ENCODE data around the gene CHRNA7. TPM values are rescaled to one million over a fixed set of nuclear protein-coding genes. Genes with fewer than 3 reads are reported as not detected.
"Not testable (repeated sequence)": the region's sequence is repeated elsewhere in the genome, so short reads cannot be mapped to it uniquely, and the experiment has no call there.

CHRNA7 gene
- total RNA-seq, 6 experiments from 2014 or later = 0.35 to 0.39 TPM; not detected in 4

DNA sequence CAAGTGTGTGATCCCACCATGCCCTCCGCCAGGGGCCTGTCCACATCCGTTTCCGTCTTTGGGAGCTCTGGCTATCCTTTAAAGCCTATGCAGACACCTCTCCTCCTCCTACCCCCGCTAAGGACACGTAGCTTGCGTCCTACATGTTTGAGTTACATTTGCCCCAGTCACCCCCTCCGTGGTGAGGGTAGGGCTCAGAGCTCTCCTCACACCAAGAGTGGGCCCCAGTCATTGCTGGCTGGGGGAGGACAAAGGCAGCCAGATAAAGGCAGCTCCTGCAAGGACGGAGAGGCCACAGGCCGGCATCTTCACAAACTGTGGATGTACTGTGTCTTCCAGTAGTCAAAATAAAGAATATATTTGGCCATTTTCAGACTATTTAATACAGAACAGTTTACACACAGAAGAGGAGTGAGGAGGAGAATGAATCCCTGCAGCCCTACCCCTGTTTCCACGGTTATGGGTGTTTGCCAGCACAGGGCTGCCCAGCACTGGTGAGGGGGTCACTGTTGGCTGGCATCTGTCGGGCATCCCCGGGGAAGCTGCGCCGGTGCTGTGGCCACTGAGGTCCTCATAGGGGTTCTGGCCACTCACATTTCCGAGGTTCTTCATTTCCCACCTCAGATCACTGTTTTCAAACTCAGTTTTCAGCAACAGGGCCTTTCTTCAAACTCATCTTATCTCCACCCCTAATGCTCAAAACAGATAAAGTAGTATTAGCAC lies 118.7 kb downstream of the CHRNA7 start:
- H3K4me3 ChIP-seq = no peak overlapping the region
- no peaks in the 10 kb centered on the region for H3K27me3 ChIP-seq
- ATAC-seq = no peak
- intact Hi-C loops (cut with DNase I) = no loop called here
- no peaks in the 10 kb centered on the region for H3K4me1 ChIP-seq
- H3K36me3 ChIP-seq = no peaks in the 10 kb centered on the region
- H3K9me3 ChIP-seq = no peaks in the 10 kb centered on the region
- no peak for TF ChIP-seq POLR2A (IDR thresholded peaks at IDR 0.05)
- TF ChIP-seq, protein P1, sequence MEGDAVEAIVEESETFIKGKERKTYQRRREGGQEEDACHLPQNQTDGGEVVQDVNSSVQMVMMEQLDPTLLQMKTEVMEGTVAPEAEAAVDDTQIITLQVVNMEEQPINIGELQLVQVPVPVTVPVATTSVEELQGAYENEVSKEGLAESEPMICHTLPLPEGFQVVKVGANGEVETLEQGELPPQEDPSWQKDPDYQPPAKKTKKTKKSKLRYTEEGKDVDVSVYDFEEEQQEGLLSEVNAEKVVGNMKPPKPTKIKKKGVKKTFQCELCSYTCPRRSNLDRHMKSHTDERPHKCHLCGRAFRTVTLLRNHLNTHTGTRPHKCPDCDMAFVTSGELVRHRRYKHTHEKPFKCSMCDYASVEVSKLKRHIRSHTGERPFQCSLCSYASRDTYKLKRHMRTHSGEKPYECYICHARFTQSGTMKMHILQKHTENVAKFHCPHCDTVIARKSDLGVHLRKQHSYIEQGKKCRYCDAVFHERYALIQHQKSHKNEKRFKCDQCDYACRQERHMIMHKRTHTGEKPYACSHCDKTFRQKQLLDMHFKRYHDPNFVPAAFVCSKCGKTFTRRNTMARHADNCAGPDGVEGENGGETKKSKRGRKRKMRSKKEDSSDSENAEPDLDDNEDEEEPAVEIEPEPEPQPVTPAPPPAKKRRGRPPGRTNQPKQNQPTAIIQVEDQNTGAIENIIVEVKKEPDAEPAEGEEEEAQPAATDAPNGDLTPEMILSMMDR (IDR thresholded peaks at IDR 0.05) = no peak
- DNase-seq = no peak
- 66% methylated on average over 10 of the region's 15 CpGs for WGBS (ENCODE audit: insufficient coverage, low coverage, low lambda C conversion rate, missing lambda C conversion rate)
- H3K27ac ChIP-seq = no peak overlapping the region

GRCh38 chr15:32152574-32152973 lies 122.3 kb downstream of the CHRNA7 start:
- no peak overlapping the region for H3K27ac ChIP-seq
- DNase-seq (no peak), ATAC-seq (no peak)
- no peaks in the 10 kb centered on the region for H3K27me3 ChIP-seq
- intact Hi-C loops (cut with DNase I) = no loop called here
- H3K4me1 ChIP-seq = no peaks in the 10 kb centered on the region
- no peaks in the 10 kb centered on the region for H3K36me3 ChIP-seq
- no peak overlapping the region for H3K4me3 ChIP-seq
- H3K9me3 ChIP-seq = no peaks in the 10 kb centered on the region
- WGBS (ENCODE audit: insufficient coverage, low coverage, low lambda C conversion rate, missing lambda C conversion rate) = 40% methylated on average over 1 of the region's 1 CpG
- TF ChIP-seq, protein P1 (IDR thresholded peaks at IDR 0.05) = no peak
- no peak for TF ChIP-seq POLR2A (IDR thresholded peaks at IDR 0.05)

DNA sequence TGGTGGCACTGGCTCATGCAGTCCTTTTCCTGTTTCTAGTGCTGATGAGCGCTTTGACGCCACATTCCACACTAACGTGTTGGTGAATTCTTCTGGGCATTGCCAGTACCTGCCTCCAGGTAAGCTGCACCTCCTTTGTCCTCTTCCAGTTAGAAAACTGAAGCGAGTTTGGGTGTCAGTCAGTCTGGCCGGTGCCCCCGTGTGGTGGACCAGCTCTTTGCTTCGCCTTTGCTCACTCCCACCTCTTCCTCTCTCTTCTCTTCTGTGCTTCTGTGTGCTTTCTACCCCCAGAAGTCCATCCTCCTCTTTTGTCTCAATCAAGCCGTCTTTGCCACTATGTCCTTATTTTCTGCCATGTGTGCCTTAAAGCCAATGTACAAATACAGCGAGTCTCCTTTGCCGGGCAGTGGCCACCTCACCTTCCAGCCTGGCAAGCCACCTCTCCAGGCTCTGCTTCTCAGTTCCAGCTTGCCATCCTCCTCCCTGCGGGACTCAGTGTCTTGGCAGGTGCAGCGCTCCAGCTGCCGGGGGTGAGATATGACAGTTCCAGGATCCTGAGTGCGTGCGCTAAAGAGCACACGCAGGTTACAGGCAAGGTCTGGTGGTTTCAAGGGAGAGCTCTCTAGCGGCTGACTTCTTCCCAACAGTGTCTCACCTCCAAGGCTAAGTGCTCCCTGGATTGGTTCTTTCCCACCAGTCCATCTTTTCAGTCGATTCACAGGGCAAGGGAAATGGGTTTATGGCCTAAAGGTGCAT lies 123.7 kb downstream of the CHRNA7 start:
- H3K27me3 ChIP-seq; H3K27ac ChIP-seq; H3K36me3 ChIP-seq; intact Hi-C loops (cut with DNase I); H3K4me3 ChIP-seq; H3K9me3 ChIP-seq; H3K4me1 ChIP-seq; ATAC-seq; DNase-seq: not testable (repeated sequence)
- WGBS (ENCODE audit: insufficient coverage, low coverage, low lambda C conversion rate, missing lambda C conversion rate) = no CpG with 5 or more reads among the region's 18 CpGs

- H3K27ac ChIP-seq; intact Hi-C loops (cut with DNase I); DNase-seq; ATAC-seq; H3K27me3 ChIP-seq; H3K4me1 ChIP-seq; H3K9me3 ChIP-seq; H3K36me3 ChIP-seq; H3K4me3 ChIP-seq: not testable (repeated sequence)
- no CpG with 5 or more reads among the region's 2 CpGs for WGBS (ENCODE audit: insufficient coverage, low coverage, low lambda C conversion rate, missing lambda C conversion rate)
Measured at GRCh38 chr15:32162143-32162542, 131.8 kb downstream of the CHRNA7 start.

DNA sequence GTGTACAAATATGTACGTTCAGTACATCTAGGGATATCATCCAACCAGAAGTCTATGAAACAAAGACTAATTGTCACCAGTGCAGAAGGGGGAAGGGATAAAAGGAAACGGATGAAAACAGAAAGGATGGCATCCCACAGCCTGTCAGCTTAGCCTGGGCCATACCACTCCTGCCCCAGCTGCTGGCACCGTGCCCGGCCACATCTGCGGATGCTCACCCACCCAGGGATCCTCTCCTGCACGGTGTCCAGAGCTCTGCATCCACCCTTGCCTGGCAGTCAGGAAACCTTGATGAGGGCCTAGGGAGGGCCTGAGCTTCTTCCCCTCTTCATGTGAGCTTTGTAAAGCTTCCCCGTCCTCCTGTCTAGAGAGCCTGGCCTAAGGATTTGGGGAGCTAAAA lies 133.8 kb downstream of the CHRNA7 start:
- ATAC-seq; H3K4me1 ChIP-seq; H3K27me3 ChIP-seq; H3K36me3 ChIP-seq; H3K4me3 ChIP-seq; intact Hi-C loops (cut with DNase I); H3K9me3 ChIP-seq; H3K27ac ChIP-seq; DNase-seq: not testable (repeated sequence)
- WGBS (ENCODE audit: insufficient coverage, low coverage, low lambda C conversion rate, missing lambda C conversion rate) = 83% methylated on average over 1 of the region's 7 CpGs

- H3K9me3 ChIP-seq; H3K4me3 ChIP-seq; H3K27me3 ChIP-seq; H3K4me1 ChIP-seq; intact Hi-C loops (cut with DNase I); H3K36me3 ChIP-seq; ATAC-seq; DNase-seq; H3K27ac ChIP-seq: not testable (repeated sequence)
- WGBS (ENCODE audit: insufficient coverage, low coverage, low lambda C conversion rate, missing lambda C conversion rate) = no CpG with 5 or more reads among the region's 1 CpG
Measured at GRCh38 chr15:32164747-32165146, 134.4 kb downstream of the CHRNA7 start.

DNA sequence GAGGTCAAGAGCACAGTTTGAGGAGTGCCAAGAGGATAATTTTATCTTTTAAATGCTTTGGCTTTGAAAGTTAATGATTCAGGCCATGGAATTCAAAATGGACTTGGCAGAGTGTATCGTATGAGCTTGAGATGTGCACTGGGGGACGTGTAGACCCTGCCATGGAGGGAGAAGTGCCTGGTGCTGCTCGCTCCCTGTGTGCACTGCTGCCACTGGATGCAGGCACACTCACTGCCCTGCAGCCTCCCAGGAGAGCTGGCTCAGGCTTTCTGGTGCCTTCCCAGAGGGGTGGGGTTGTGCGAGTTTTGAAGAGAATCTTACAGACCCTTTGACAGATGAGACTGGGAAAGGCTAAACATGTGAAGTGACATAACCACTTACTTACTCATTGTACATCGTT lies 135.5 kb downstream of the CHRNA7 start:
- intact Hi-C loops (cut with DNase I); H3K36me3 ChIP-seq; H3K4me3 ChIP-seq; H3K27me3 ChIP-seq; DNase-seq; H3K4me1 ChIP-seq; H3K9me3 ChIP-seq; H3K27ac ChIP-seq: not testable (repeated sequence)
- peak in 1 of 4 donors; percentile 20 for ATAC-seq
- 50% methylated on average over 1 of the region's 5 CpGs for WGBS (ENCODE audit: insufficient coverage, low coverage, low lambda C conversion rate, missing lambda C conversion rate)

DNA sequence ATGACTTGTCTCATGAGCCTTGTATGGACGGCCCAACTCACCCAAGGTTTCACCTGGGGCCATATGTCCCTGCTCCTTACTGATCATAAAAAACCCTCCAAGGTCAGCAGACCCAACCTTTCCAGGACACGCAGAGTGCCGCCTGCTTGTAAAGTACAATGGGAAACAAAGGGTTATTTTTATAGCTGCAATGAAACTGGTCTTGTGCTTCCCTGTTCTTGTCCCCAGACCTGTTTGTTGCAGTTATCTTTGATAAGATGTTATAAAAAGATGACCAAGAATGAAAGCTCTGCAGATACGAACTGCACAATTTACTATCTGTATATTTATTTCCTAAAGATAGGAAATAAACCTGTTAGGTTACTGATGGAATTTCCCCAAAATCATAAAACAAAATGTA lies 136.0 kb downstream of the CHRNA7 start:
- intact Hi-C loops (cut with DNase I); H3K4me3 ChIP-seq; H3K4me1 ChIP-seq; DNase-seq; H3K27ac ChIP-seq; H3K27me3 ChIP-seq; ATAC-seq; H3K36me3 ChIP-seq; H3K9me3 ChIP-seq: not testable (repeated sequence)
- 78% methylated on average over 4 of the region's 4 CpGs for WGBS (ENCODE audit: insufficient coverage, low coverage, low lambda C conversion rate, missing lambda C conversion rate)

DNA sequence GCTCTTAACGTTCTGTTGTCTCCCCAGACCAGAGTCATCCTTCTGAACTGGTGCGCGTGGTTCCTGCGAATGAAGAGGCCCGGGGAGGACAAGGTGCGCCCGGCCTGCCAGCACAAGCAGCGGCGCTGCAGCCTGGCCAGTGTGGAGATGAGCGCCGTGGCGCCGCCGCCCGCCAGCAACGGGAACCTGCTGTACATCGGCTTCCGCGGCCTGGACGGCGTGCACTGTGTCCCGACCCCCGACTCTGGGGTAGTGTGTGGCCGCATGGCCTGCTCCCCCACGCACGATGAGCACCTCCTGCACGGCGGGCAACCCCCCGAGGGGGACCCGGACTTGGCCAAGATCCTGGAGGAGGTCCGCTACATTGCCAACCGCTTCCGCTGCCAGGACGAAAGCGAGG lies 137.6 kb downstream of the CHRNA7 start:
- ATAC-seq = peak in 1 of 4 donors; percentile 57
- H3K4me3 ChIP-seq; H3K27me3 ChIP-seq; H3K9me3 ChIP-seq; DNase-seq; H3K36me3 ChIP-seq; H3K4me1 ChIP-seq; intact Hi-C loops (cut with DNase I); H3K27ac ChIP-seq: not testable (repeated sequence)
- no CpG with 5 or more reads among the region's 35 CpGs for WGBS (ENCODE audit: insufficient coverage, low coverage, low lambda C conversion rate, missing lambda C conversion rate)

Data from right lobe of liver (tissue), 6 donors.